ENCODE data around the gene TASP1.
A peak's percentile ranks its signal among the peaks of the same experiment; 100 is the strongest.
"Not testable (repeated sequence)": the region's sequence is repeated elsewhere in the genome, so short reads cannot be mapped to it uniquely, and the experiment has no call there.

The TASP1 gene

DNA sequence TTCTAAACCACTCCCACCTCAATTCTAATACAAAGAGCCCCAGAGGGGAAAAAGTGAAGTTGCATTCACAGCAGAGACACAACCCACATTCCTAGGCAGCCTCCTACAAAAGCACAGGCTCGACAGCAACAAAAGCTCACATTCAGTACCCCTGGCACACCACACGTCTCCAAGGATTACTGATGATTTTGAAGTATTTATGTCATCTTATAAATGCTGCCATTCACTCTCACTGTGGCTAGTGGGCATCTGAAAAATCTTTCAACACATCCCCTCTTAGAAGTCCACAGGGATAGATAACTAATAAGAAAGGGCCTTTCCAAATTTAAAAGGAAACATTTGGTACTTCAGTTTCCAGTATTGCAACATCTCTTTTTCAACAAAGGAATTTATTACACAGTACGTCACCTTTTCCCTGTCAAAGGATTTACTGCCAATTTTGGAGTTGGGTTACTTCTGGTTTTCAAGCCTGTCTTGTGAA lies 146.7 kb downstream of the TASP1 start:
- DNase-seq: peak; percentile 80

GRCh38 chr20:13487202-13487601 lies 151.5 kb downstream of the TASP1 start:
- DNase-seq: no peak

- DNase-seq: no peak
Observed at GRCh38 chr20:13486694-13487093, 152.0 kb downstream of the TASP1 start.

- DNase-seq: no peak
Observed at GRCh38 chr20:13485576-13485975, 153.2 kb downstream of the TASP1 start.

DNA sequence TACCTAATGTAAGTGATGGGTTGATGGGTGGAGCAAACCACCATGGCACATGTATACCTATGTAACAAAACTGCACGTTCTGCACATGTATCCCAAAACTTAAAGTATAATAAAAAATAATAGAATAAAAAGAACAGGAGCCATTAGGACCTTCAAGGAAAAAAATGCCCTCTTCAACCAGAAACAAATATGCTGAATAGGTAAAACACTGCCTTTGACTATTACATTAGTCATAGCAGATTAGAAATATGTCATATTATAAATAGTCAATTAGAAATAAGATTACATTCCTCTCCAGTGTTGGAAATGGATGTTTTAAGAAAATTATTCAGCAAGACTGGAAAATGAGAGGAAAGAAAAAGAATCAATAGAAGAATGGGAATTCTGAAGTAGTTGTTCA lies 153.7 kb downstream of the TASP1 start:
- not testable (repeated sequence) for DNase-seq

DNA sequence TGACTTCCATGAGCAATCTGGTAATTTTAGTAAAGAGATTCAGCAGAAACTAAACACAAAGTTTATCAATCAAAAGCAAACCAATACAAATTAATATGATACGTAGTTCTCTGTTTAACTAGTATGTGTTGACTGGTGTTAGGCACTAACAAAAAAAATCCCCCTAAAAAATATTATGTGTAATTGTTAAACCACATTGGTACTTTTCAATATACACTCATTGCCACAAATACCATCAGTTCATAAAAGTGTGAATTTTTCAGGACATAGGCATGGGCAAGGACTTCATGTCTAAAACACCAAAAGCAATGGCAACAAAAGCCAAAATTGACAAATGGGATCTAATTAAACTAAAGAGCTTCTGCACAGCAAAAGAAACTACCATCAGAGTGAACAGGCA lies 155.3 kb downstream of the TASP1 start:
- DNase-seq: not testable (repeated sequence)

GRCh38 chr20:13478366-13478765 lies 160.4 kb downstream of the TASP1 start:
- no peak for DNase-seq

GRCh38 chr20:13474467-13474866 lies 164.3 kb downstream of the TASP1 start:
- DNase-seq: no peak

GRCh38 chr20:13469262-13469661 lies 169.5 kb downstream of the TASP1 start:
- DNase-seq: no peak

DNA sequence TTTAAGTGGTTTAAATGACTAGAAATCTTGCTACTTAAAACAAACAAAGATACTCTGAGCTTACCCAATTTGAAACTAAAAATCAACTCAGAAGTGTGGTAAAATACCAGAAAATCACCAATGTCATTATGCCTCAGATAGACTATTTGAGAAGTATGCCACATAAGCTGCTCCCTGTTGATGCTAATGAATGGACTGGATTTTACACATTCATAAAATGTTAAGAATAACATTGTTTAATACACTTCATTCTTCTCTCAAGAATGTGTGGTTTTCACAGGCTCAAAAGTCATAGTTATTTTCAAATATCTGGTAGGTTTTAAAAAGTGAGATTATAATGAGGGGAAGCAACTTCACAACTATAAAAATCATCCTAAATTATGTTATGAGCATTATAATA lies 170.6 kb downstream of the TASP1 start:
- peak; percentile 36 for DNase-seq

DNA sequence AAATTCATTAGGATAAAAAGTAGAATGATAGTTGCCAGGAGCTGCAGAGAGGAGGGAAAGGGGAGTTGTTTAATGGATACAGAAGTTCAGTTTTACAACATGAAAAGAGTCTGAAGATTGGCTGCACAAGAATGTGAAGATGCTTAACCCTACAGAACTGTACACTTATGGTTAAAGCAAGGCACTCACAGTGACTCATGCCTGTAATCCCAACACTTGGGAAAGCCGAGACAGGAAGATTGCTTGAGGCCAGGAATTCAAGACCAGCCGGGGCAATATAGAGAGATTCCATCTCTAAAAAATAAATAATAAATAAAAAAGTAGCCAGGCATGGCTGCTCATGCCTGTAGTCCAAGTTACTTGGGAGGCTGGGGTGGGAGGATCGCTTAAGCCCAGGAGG lies 174.0 kb downstream of the TASP1 start:
- DNase-seq: peak; percentile 38

- no peak for DNase-seq
Observed at GRCh38 chr20:13461849-13462458, 176.8 kb downstream of the TASP1 start.

- DNase-seq: peak; percentile 41
Observed at GRCh38 chr20:13458860-13459451, 179.8 kb downstream of the TASP1 start.

DNA sequence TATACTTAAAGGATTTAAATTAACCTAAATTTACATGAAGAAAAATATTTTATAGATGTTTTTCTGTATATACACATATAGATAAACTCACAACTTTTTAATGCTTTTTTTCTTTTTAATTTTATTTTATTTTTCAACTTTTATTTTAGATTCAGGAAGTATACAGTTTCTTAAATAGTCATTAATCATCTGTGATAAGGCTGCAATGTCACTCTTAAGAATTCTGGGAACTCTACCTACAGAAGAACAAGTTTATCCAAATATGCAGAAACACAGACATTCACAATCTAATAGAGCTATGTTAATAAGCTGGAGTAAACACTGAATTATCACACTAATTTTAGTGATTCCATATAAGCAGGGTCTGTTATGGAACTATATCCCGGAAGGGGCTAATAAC lies 181.2 kb downstream of the TASP1 start:
- no peak for DNase-seq

GRCh38 chr20:13455713-13456112 lies 183.0 kb downstream of the TASP1 start:
- no peak for DNase-seq

DNA sequence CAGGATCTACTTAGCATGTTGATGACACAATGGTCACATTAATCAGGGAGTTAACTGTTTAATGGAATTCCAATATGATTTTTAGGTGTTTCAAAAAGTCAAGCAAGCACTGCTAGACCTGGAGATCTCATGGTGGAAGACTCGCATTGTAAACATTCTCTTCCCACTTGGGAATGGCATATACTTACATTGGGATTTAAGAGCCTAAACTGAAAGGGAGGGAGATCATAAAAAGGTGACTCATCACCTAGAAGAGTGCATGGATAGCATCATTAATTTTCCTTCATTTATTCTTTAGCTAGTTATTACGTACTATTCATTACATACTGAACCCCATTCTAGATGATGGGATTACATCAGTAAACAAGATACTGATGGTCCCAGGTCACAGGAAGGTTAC lies 185.4 kb downstream of the TASP1 start:
- no peak for DNase-seq

GRCh38 chr20:13452470-13453124 lies 186.1 kb downstream of the TASP1 start:
- DNase-seq: no peak

GRCh38 chr20:13449868-13450434 lies 188.8 kb downstream of the TASP1 start:
- DNase-seq: no peak

GRCh38 chr20:13447385-13448180 lies 191.1 kb downstream of the TASP1 start:
- DNase-seq: no peak

- no peak for DNase-seq
Observed at GRCh38 chr20:13443690-13444089, 195.0 kb downstream of the TASP1 start.

DNA sequence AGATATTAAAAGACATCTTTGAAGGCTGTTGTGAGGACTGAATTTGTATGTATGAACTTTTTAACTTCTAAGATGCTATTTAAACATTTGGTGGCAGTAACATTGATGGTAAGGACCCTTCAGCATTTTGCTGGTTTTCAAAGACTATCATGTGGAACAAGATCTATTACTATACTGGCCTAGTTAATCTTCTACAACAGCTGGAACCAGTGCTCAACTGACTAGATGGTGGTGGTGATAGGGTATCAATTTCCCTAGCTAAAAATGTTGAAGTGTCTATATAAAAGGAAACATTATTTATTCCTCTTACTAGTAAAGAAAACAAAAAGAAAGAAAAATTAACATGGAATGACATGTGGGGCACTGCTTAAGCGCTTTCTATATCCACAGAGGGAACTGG lies 195.7 kb downstream of the TASP1 start:
- DNase-seq: no peak

GRCh38 chr20:13441388-13441787 lies 197.3 kb downstream of the TASP1 start:
- no peak for DNase-seq

- DNase-seq: no peak
Observed at GRCh38 chr20:13436530-13436929, 202.2 kb downstream of the TASP1 start.
